ENCODE measurements around the gene IL10RA. TPM values are rescaled to one million over a fixed set of nuclear protein-coding genes. Genes with fewer than 3 reads are reported as not detected.
A peak's percentile ranks its signal among the peaks of the same experiment; 100 is the strongest.

IL10RA gene
- total RNA-seq, 2 donors from 2014 or later, result 63.0 to 108 TPM

- no peaks in the 10 kb centered on the region for H3K27me3 Mint-ChIP-seq
- no peak for ATAC-seq (replicated peaks)
- no peak overlapping the region for H3K27ac Mint-ChIP-seq
- no peaks in the 10 kb centered on the region for H3K9me3 Mint-ChIP-seq
- peak overlapping the region; percentile 90 for H3K4me3 Mint-ChIP-seq
- H3K36me3 Mint-ChIP-seq (ENCODE audit: low read depth), result peaks cover 100% of the 10 kb centered on the region
- peaks cover 51% of the 10 kb centered on the region for H3K4me1 Mint-ChIP-seq
Observed at GRCh38 chr11:117993988-117994745, 8.0 kb downstream of the IL10RA start.

- Mint-ChIP-seq H3K9me3 (no peaks in the 10 kb centered on the region), H3K4me3 (peak overlapping the region; percentile 54), H3K4me1 (peaks cover 49% of the 10 kb centered on the region), H3K36me3 (ENCODE audit: low read depth) (peaks cover 100% of the 10 kb centered on the region), H3K27ac (peak overlapping the region; percentile 85), H3K27me3 (no peaks in the 10 kb centered on the region)
- no peak for ATAC-seq (replicated peaks)
Observed at GRCh38 chr11:117995472-117995871, 9.3 kb downstream of the IL10RA start.

GRCh38 chr11:117996058-117996457, 9.9 kb downstream of the IL10RA start:
- Mint-ChIP-seq H3K27me3 (no peaks in the 10 kb centered on the region), H3K27ac (peak overlapping the region; percentile 85), H3K36me3 (ENCODE audit: low read depth) (peaks cover 96% of the 10 kb centered on the region), H3K9me3 (no peaks in the 10 kb centered on the region), H3K4me3 (peak overlapping the region; percentile 54), H3K4me1 (peaks cover 49% of the 10 kb centered on the region)
- no peak for ATAC-seq (replicated peaks)

- peak; percentile 37 for ATAC-seq (replicated peaks)
- Mint-ChIP-seq H3K36me3 (ENCODE audit: low read depth) (peaks cover 92% of the 10 kb centered on the region), H3K27ac (peak overlapping the region; percentile 78), H3K4me1 (peaks cover 50% of the 10 kb centered on the region), H3K4me3 (peak overlapping the region; percentile 54), H3K9me3 (no peaks in the 10 kb centered on the region), H3K27me3 (no peaks in the 10 kb centered on the region)
Observed at GRCh38 chr11:117997406-117997805, 11.2 kb downstream of the IL10RA start.

- peaks cover 88% of the 10 kb centered on the region for H3K36me3 Mint-ChIP-seq (ENCODE audit: low read depth)
- H3K27me3 Mint-ChIP-seq, result no peaks in the 10 kb centered on the region
- peak overlapping the region; percentile 78 for H3K27ac Mint-ChIP-seq
- no peaks in the 10 kb centered on the region for H3K9me3 Mint-ChIP-seq
- peak overlapping the region; percentile 54 for H3K4me3 Mint-ChIP-seq
- H3K4me1 Mint-ChIP-seq, result peaks cover 46% of the 10 kb centered on the region
- ATAC-seq (replicated peaks), result peak; percentile 45
Observed at GRCh38 chr11:117997823-117998579, 11.8 kb downstream of the IL10RA start.

GRCh38 chr11:117998664-117999353, 12.6 kb downstream of the IL10RA start:
- no peaks in the 10 kb centered on the region for H3K27me3 Mint-ChIP-seq
- H3K9me3 Mint-ChIP-seq, result no peaks in the 10 kb centered on the region
- H3K27ac Mint-ChIP-seq, result peak overlapping the region; percentile 78
- peaks cover 54% of the 10 kb centered on the region for H3K4me1 Mint-ChIP-seq
- ATAC-seq (replicated peaks), result no peak
- H3K4me3 Mint-ChIP-seq, result peak overlapping the region; percentile 54
- peaks cover 80% of the 10 kb centered on the region for H3K36me3 Mint-ChIP-seq (ENCODE audit: low read depth)

GRCh38 chr11:117999354-117999993, 13.3 kb downstream of the IL10RA start:
- H3K9me3 Mint-ChIP-seq, result no peaks in the 10 kb centered on the region
- no peak for ATAC-seq (replicated peaks)
- peaks cover 60% of the 10 kb centered on the region for H3K4me1 Mint-ChIP-seq
- peak overlapping the region; percentile 55 for H3K4me3 Mint-ChIP-seq
- H3K36me3 Mint-ChIP-seq (ENCODE audit: low read depth), result peaks cover 73% of the 10 kb centered on the region
- H3K27me3 Mint-ChIP-seq, result no peaks in the 10 kb centered on the region
- peak overlapping the region; percentile 89 for H3K27ac Mint-ChIP-seq

GRCh38 chr11:118000067-118000849, 14.1 kb downstream of the IL10RA start:
- Mint-ChIP-seq H3K27me3 (no peaks in the 10 kb centered on the region), H3K36me3 (ENCODE audit: low read depth) (peaks cover 65% of the 10 kb centered on the region), H3K4me3 (peak overlapping the region; percentile 55), H3K9me3 (no peaks in the 10 kb centered on the region), H3K27ac (peak overlapping the region; percentile 89), H3K4me1 (peaks cover 61% of the 10 kb centered on the region)
- no peak for ATAC-seq (replicated peaks)

- H3K4me3 Mint-ChIP-seq, result peak overlapping the region; percentile 55
- H3K27ac Mint-ChIP-seq, result peak overlapping the region; percentile 89
- ATAC-seq (replicated peaks), result no peak
- no peaks in the 10 kb centered on the region for H3K9me3 Mint-ChIP-seq
- H3K4me1 Mint-ChIP-seq, result peaks cover 65% of the 10 kb centered on the region
- H3K36me3 Mint-ChIP-seq (ENCODE audit: low read depth), result peaks cover 60% of the 10 kb centered on the region
- H3K27me3 Mint-ChIP-seq, result no peaks in the 10 kb centered on the region
Observed at GRCh38 chr11:118000850-118001228, 14.6 kb downstream of the IL10RA start.

GRCh38 chr11:118001494-118001971, 15.3 kb downstream of the IL10RA start:
- no peaks in the 10 kb centered on the region for H3K9me3 Mint-ChIP-seq
- peaks cover 53% of the 10 kb centered on the region for H3K36me3 Mint-ChIP-seq (ENCODE audit: low read depth)
- no peaks in the 10 kb centered on the region for H3K27me3 Mint-ChIP-seq
- H3K27ac Mint-ChIP-seq, result peak overlapping the region; percentile 89
- H3K4me3 Mint-ChIP-seq, result peak overlapping the region; percentile 55
- ATAC-seq (replicated peaks), result peak; percentile 20
- peaks cover 60% of the 10 kb centered on the region for H3K4me1 Mint-ChIP-seq

GRCh38 chr11:118002010-118002540, 15.9 kb downstream of the IL10RA start:
- peak; percentile 67 for ATAC-seq (replicated peaks)
- H3K9me3 Mint-ChIP-seq, result no peaks in the 10 kb centered on the region
- peak overlapping the region; percentile 55 for H3K4me3 Mint-ChIP-seq
- peaks cover 47% of the 10 kb centered on the region for H3K36me3 Mint-ChIP-seq (ENCODE audit: low read depth)
- H3K4me1 Mint-ChIP-seq, result peaks cover 59% of the 10 kb centered on the region
- H3K27me3 Mint-ChIP-seq, result no peaks in the 10 kb centered on the region
- H3K27ac Mint-ChIP-seq, result peak overlapping the region; percentile 89

GRCh38 chr11:118002541-118003423, 16.6 kb downstream of the IL10RA start:
- Mint-ChIP-seq H3K4me1 (peaks cover 57% of the 10 kb centered on the region), H3K27me3 (no peaks in the 10 kb centered on the region), H3K9me3 (no peaks in the 10 kb centered on the region), H3K4me3 (peak overlapping the region; percentile 55), H3K36me3 (ENCODE audit: low read depth) (peaks cover 40% of the 10 kb centered on the region), H3K27ac (peak overlapping the region; percentile 89)
- ATAC-seq (replicated peaks), result peak; percentile 70
